OCI-LY1 (cell line): ENCODE measurements around the gene FOXF2.

Experiments used
- H2AFZ ChIP-seq: fragments of 200-600 bp; sonication (generic), shearing (Covaris generic); 2 replicates; pipeline ENCODE4 v1.6.0; 2014; ENCODE audit warnings: antibody characterized with exemption, mild to moderate bottlenecking, low read length
- H3F3A ChIP-seq: fragments of 200-600 bp; sonication (generic), shearing (Covaris generic); 2 replicates; pipeline ENCODE4 v1.6.0; 2014; ENCODE audit warnings: mild to moderate bottlenecking, antibody characterized with exemption, low read length, moderate library complexity; ENCODE audit not compliant: insufficient read depth
- H3K27ac ChIP-seq: fragments of 200-600 bp; sonication (generic); 2 replicates; pipeline ENCODE4 v1.5.1; 2014; ENCODE audit warnings: low read length, mixed run types, mild to moderate bottlenecking, low read depth; ENCODE audit not compliant: poor library complexity, severe bottlenecking
- H3K27me3 ChIP-seq: fragments of 200-600 bp; sonication (generic); 2 replicates; pipeline ENCODE4 v1.6.0; 2014; ENCODE audit warnings: antibody characterized with exemption, mild to moderate bottlenecking, low read length, moderate library complexity; ENCODE audit not compliant: insufficient read depth
- H3K36me3 ChIP-seq: fragments of 200-600 bp; sonication (generic); 2 replicates; pipeline ENCODE4 v1.6.1; 2014; ENCODE audit warnings: mild to moderate bottlenecking, antibody characterized with exemption, low read length, moderate library complexity, mixed read lengths; ENCODE audit not compliant: insufficient read depth
- H3K4me1 ChIP-seq: fragments of 200-600 bp; sonication (generic); 2 replicates; pipeline ENCODE4 v1.5.1; 2014; ENCODE audit warnings: mild to moderate bottlenecking, low read length, moderate library complexity; ENCODE audit not compliant: insufficient read depth, severe bottlenecking
- H3K4me2 ChIP-seq: fragments of 200-600 bp; sonication (generic), shearing (Covaris generic); 2 replicates; pipeline ENCODE4 v1.6.1; 2014; ENCODE audit warnings: low read length
- H3K4me3 ChIP-seq: fragments of 200-600 bp; sonication (generic); 2 replicates; pipeline ENCODE4 v1.5.1; 2014; ENCODE audit warnings: low read length, low read depth, mild to moderate bottlenecking, mixed read lengths; ENCODE audit not compliant: poor library complexity, severe bottlenecking
- H3K79me2 ChIP-seq: fragments of 200-600 bp; shearing (Covaris generic); 2 replicates; pipeline ENCODE4 v1.6.1; 2016; ENCODE audit warnings: mixed run types, low read length, mixed read lengths; ENCODE audit not compliant: insufficient read depth
- H3K9ac ChIP-seq: fragments of 200-600 bp; sonication (generic), shearing (Covaris generic); 2 replicates; pipeline ENCODE4 v1.6.1; 2014; ENCODE audit warnings: mild to moderate bottlenecking, low read length, mixed read lengths
- H3K9me2 ChIP-seq: fragments of 200-600 bp; sonication (generic), shearing (Covaris generic); 2 replicates; pipeline ENCODE4 v1.6.1; 2014; ENCODE audit warnings: low read depth, mild to moderate bottlenecking, low read length, mixed read lengths
- H3K9me3 ChIP-seq: fragments of 200-600 bp; shearing (Covaris generic); 2 replicates; pipeline ENCODE4 v1.6.1; 2014; ENCODE audit warnings: low read length, mixed read lengths
- H4K20me1 ChIP-seq: fragments of 200-600 bp; sonication (generic), shearing (Covaris generic); 2 replicates; pipeline ENCODE4 v1.6.0; 2016; ENCODE audit warnings: mild to moderate bottlenecking, low read length; ENCODE audit not compliant: insufficient read depth
- CTCF ChIP-seq: fragments of 200-600 bp; sonication (generic), shearing (Covaris generic); IDR thresholded peaks from 2 replicates; pipeline ENCODE4 v1.5.1; 2017; ENCODE audit warnings: mild to moderate bottlenecking, antibody characterized with exemption, low read length, moderate library complexity, mixed read lengths
- EZH2 ChIP-seq: fragments of 200-600 bp; sonication (generic), shearing (Covaris generic); IDR thresholded peaks from 2 replicates; pipeline ENCODE4 v1.8.0; 2017; ENCODE audit warnings: borderline replicate concordance, mixed run types, mild to moderate bottlenecking, antibody characterized with exemption, low read length, moderate library complexity, mixed read lengths

The FOXF2 gene

GRCh38 chr6:1406306-1407072 is 17.1 kb downstream of the FOXF2 start:
- Histone ChIP-seq H3K27me3 (no peaks in the 10 kb centered on the region), H3K27ac (no peak overlapping the region)

GRCh38 chr6:1407499-1407990 is 18.2 kb downstream of the FOXF2 start:
- Histone ChIP-seq H3K27ac (no peak overlapping the region), H4K20me1 (no peaks in the 10 kb centered on the region), H3K9me2 (no peaks in the 10 kb centered on the region), H3K4me1 (no peaks in the 10 kb centered on the region), H3K4me2 (no peak overlapping the region), H3K4me3 (no peak overlapping the region), H3F3A (no peaks in the 10 kb centered on the region), H2AFZ (no peak overlapping the region), H3K9me3 (no peaks in the 10 kb centered on the region), H3K27me3 (no peaks in the 10 kb centered on the region), H3K36me3 (no peaks in the 10 kb centered on the region), H3K9ac (no peak overlapping the region), H3K79me2 (no peaks in the 10 kb centered on the region)
- TF ChIP-seq EZH2 (no peak), CTCF (no peak)

More at GRCh38 chr6:1406306-1407072, 17.1 kb downstream of the FOXF2 start:
- Histone ChIP-seq H3K9me3 (no peaks in the 10 kb centered on the region), H4K20me1 (no peaks in the 10 kb centered on the region), H3K79me2 (no peaks in the 10 kb centered on the region), H3K9me2 (no peaks in the 10 kb centered on the region), H3K9ac (no peak overlapping the region), H3F3A (no peaks in the 10 kb centered on the region), H3K4me2 (no peak overlapping the region), H2AFZ (no peak overlapping the region), H3K4me3 (no peak overlapping the region), H3K36me3 (no peaks in the 10 kb centered on the region), H3K4me1 (no peaks in the 10 kb centered on the region)
- no peak for TF ChIP-seq CTCF
- no peak for TF ChIP-seq EZH2

GRCh38 chr6:1409774-1410465 is 20.5 kb downstream of the FOXF2 start:
- H3K4me2 ChIP-seq = no peak overlapping the region
- no peaks in the 10 kb centered on the region for H3K9me3 ChIP-seq
- H3K4me3 ChIP-seq = no peak overlapping the region
- TF ChIP-seq EZH2 = no peak
- TF ChIP-seq CTCF = no peak
- H4K20me1 ChIP-seq = no peaks in the 10 kb centered on the region
- no peaks in the 10 kb centered on the region for H3F3A ChIP-seq
- H3K27ac ChIP-seq = no peak overlapping the region
- no peaks in the 10 kb centered on the region for H3K79me2 ChIP-seq
- H3K36me3 ChIP-seq = no peaks in the 10 kb centered on the region
- H3K27me3 ChIP-seq = no peaks in the 10 kb centered on the region; the same call in 1 of the 2 replicates
- no peak overlapping the region for H3K9ac ChIP-seq
- no peak overlapping the region for H2AFZ ChIP-seq
- H3K9me2 ChIP-seq = no peaks in the 10 kb centered on the region
- no peaks in the 10 kb centered on the region for H3K4me1 ChIP-seq
